ENCODE data around the gene TMF1.

DNA sequence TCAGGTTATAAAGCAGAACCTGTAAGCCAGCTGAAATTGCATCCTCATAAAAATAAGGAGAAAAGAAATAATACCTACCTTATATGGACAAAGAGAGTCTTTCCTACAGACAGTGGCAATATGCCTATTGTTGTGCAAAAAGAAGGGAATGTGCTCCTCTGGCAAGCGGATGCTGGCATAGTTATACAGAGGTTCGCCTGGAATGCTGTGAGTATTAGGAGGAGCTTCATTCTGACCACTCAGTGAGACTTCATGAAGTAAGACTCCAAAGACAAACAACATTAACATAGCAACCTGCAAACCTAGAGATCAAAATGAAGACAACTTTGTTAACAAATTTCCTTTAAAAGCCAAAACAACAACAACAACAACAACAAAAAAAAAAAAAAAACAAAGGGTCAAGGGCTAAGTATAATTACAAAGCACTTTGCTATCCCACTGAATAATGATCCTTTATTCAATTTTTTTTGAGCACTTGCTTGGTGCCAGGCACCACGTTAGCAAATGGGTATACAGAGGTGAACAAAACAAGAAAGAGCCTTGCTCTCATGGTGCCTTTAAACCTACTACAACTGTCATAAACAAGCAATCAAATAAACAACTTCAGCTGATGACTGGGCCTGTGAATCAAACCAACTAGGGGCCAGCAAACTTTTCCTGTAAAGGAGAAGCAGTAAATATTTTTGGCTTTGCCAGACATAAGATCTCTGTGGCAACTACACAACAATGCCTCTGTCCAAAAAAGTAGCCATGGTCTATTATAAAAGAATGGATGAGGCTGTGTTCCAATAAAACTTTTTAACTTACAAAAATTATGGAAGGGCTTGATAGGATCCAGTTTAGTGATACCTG is 42.3 kb downstream of the TMF1 start:
- TF ChIP-seq, protein P1, sequence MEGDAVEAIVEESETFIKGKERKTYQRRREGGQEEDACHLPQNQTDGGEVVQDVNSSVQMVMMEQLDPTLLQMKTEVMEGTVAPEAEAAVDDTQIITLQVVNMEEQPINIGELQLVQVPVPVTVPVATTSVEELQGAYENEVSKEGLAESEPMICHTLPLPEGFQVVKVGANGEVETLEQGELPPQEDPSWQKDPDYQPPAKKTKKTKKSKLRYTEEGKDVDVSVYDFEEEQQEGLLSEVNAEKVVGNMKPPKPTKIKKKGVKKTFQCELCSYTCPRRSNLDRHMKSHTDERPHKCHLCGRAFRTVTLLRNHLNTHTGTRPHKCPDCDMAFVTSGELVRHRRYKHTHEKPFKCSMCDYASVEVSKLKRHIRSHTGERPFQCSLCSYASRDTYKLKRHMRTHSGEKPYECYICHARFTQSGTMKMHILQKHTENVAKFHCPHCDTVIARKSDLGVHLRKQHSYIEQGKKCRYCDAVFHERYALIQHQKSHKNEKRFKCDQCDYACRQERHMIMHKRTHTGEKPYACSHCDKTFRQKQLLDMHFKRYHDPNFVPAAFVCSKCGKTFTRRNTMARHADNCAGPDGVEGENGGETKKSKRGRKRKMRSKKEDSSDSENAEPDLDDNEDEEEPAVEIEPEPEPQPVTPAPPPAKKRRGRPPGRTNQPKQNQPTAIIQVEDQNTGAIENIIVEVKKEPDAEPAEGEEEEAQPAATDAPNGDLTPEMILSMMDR (IDR thresholded peaks at IDR 0.05; ENCODE audit: low read depth, low read length, poor library complexity, severe bottlenecking): no peak
- no peak for TF ChIP-seq EZH2phosphoT487 (IDR thresholded peaks at IDR 0.05; ENCODE audit: borderline replicate concordance, low read length)
